Endothelial cell of hepatic sinusoid (primary cell): Measurements from ENCODE around the gene PHLPP1.
"Not testable (repeated sequence)": the region's sequence is repeated elsewhere in the genome, so short reads cannot be mapped to it uniquely, and the experiment has no call there.

Source experiments
- in situ Hi-C: cut with HindIII; loops from 2 replicates; pipeline ENCODE4 v1.10.0; 2017; ENCODE audit warnings: low sequenced_read_pairs

PHLPP1 gene

GRCh38 chr18:62880034-62880433 lies 164.7 kb downstream of the PHLPP1 start:
- in situ Hi-C loops: no loop called here

- in situ Hi-C loops: no loop called here
Observed at GRCh38 chr18:62880673-62881364, 165.5 kb downstream of the PHLPP1 start.

- in situ Hi-C loops: no loop called here
Observed at GRCh38 chr18:62881509-62882016, 166.2 kb downstream of the PHLPP1 start.

- in situ Hi-C loops: no loop called here
Observed at GRCh38 chr18:62883937-62884735, 168.8 kb downstream of the PHLPP1 start.

- in situ Hi-C loops: no loop called here
Observed at GRCh38 chr18:62885804-62886203, 170.5 kb downstream of the PHLPP1 start.

- in situ Hi-C loops: no loop called here
Observed at GRCh38 chr18:62894681-62895390, 179.5 kb downstream of the PHLPP1 start.

GRCh38 chr18:62897153-62897552 lies 181.8 kb downstream of the PHLPP1 start:
- in situ Hi-C loops: no loop called here

DNA sequence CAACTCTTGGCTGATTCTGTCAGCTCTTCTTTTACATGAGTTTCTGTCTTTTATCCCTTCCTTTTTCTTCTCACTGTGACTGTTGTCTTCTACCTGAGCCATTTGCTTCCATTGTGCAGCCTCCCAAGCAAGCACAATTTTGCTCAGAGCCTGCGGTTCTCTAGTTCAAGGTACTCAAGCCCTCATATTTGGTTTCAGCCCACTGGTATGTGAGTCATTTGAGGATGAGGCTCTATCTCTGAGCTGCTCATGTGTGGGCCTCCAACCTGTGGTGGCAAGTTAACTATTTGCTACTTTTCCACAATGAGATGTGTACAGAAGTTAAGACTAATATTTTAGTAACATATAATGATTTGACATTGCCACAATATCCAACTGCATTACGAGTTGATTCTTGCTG lies 183.0 kb downstream of the PHLPP1 start:
- in situ Hi-C loops: no loop called here

DNA sequence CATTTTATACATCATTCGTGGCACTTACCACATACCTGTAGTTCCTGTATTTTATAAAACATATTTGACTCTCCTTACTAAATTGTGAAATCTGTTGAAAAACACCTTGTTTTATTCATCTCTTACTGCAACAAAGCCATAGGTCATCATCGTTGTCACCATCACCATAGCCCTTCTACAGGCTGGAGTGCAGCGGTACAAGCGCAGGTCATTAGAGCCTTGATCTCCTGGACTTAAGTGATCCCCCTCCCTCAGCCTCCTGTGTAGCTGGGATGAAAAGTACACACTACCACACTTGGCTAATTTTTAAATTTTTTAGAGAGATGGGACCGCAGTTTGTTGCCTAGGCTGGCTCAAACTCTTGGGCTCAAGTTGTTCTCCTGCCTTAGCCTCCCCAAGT lies 184.2 kb downstream of the PHLPP1 start:
- in situ Hi-C loops: no loop called here

- in situ Hi-C loops: no loop called here
Observed at GRCh38 chr18:62900132-62900883, 185.0 kb downstream of the PHLPP1 start.

DNA sequence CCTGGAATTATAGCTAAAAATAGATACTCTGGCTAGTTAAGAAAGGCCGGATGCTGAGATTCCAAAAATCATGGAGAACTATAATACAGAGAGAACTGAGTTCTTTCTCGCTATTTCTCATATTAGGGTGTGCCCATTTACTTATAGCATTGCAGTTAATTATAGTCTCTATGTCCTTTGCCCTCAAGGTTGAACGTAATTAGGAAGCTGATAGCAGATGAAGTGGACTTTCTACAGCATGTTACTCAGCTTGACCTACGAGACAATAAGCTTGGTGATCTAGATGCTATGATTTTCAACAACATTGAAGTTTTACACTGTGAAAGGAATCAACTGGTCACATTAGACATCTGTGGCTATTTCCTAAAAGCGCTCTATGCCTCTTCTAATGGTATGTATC lies 187.4 kb downstream of the PHLPP1 start:
- in situ Hi-C loops: no loop called here

GRCh38 chr18:62904396-62905285 lies 189.3 kb downstream of the PHLPP1 start:
- in situ Hi-C loops: no loop called here

DNA sequence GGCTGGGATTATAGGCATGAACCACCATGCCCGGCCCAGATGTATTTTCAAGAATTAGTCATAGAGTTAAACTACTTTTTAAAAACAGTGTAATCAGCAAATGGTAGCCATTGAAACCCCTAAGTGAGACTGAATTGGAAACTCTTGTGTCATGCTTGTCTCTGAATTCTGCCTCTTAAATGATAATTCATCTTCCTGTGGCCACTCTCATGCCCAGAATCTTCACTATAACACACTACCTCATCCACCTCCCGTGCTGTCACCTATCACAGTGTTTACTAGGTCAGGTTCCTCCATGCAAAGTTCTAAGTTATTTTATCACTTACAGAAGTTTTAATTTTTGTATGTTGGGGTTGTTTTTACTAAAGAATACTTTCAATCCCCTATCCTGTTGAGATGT lies 197.5 kb downstream of the PHLPP1 start:
- in situ Hi-C loops: no loop called here

DNA sequence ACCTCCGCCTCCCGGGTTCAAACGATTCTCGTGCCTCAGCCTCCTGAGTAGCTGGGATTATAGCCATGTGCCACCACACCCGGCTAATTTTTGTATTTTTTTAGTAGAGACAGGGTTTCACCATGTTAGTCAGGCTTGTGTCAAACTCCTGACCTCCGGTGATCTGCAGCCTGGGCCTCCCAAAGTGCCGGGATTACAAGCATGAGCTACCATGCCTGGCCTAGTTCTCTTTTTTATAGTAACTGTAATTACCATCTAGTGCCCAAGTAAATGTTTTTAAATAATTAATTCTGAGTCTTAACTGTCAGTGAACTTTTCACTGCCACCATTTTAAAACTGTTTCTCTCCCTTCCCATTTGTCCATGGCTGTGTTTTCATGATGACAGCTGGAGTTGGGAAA lies 198.5 kb downstream of the PHLPP1 start:
- in situ Hi-C loops: not testable (repeated sequence)

DNA sequence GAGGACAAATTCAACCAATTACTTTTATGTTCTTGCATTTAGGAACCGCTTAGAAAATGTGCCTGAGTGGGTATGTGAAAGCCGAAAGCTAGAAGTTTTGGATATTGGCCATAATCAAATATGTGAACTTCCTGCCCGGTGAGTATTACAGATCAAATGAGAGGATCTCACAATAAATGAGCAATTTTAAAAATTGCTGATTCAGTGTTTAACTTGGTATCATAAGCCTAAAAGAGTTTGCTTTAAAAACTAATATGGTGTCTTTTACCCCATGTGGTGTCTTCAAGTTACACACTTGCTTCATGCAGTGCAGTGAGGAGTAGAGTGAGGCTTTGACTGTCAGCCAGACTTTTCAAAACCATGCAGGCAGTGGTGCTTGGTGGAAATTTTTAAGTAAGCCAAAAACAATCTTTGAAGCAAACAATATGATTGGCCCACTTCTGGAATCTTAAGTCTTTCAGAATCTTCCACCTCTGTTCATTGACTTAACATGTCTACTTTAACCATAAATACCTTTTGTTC lies 199.6 kb downstream of the PHLPP1 start:
- in situ Hi-C loops: no loop called here

- in situ Hi-C loops: no loop called here
Observed at GRCh38 chr18:62918361-62918760, 203.0 kb downstream of the PHLPP1 start.

DNA sequence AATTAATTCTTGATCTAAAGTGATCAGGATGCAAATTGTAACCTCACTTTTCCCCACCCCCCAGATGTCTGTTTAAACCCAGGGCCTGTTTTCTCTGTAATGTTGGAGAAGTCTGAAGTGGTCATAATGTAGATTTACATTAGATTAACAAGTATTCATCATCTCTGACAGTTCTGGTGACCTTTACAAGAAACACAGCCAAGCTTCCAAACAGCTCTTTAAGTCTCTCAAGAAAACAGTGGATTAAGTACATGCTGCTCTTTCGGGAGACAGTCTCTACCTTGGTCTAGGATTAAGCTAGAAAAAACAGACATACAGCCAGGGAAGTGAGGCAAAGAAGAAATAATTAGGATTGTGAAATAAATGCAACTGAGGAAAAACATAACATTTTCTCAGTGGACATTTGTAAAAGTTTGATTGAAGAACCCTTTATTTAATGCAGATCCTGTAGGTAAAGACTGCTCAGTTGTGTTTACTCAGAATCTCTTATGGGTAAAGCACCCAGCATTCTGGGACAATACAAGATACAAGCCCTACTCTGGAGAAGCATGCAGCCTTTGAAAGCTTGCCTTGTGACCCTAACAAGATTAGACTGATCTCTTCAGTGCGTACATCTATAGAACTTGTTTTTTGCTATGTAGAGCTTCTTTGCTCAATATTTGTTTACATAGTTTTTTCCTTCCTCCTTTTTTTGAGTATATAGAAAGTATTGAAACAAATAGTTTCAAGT lies 203.9 kb downstream of the PHLPP1 start:
- in situ Hi-C loops: no loop called here

DNA sequence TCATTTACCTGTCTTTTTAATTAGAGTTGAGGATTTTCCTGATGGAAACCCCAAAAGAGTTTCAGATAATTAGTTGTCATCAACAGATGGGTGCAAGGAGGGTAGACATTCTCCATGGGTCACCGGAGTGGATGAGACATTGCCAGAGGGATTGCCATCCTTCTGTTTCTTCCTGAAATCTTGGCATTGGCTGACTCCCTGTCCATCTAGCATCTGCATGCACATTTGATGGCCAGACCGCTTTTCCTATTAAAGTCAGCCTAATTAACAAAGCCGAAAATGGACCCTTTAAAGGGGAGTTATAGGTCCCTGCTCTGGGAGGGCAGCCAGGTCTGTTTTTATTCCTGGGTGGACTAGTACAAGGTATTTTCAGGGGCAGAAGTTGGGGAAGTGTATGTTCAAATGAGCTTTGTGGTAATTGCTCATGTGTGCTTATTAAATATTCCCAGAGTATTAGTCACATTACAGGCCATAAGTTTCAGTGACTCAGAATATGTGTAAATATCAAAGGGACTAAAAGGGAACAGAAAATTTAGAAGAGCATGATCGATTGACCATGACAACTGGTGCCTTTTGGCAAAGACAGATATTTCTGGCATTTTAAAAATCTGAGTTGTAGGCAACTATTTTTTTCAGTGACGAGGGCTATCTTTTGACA lies 209.8 kb downstream of the PHLPP1 start:
- in situ Hi-C loops: no loop called here
